ENCODE data around the gene SLC25A21.
"Not testable (repeated sequence)": the region's sequence is repeated elsewhere in the genome, so short reads cannot be mapped to it uniquely, and the experiment has no call there.

SLC25A21 gene

GRCh38 chr14:36820901-36821300 lies 351.5 kb downstream of the SLC25A21 start:
- DNase-seq (ENCODE audit: low spot score): no peak

- DNase-seq (ENCODE audit: low spot score): no peak
Measured at GRCh38 chr14:36820111-36820709, 352.2 kb downstream of the SLC25A21 start.

GRCh38 chr14:36818794-36819384 lies 353.5 kb downstream of the SLC25A21 start:
- DNase-seq (ENCODE audit: low spot score): no peak

- DNase-seq (ENCODE audit: low spot score): no peak
Measured at GRCh38 chr14:36818246-36818645, 354.2 kb downstream of the SLC25A21 start.

GRCh38 chr14:36817071-36817930 lies 355.1 kb downstream of the SLC25A21 start:
- DNase-seq (ENCODE audit: low spot score): no peak

DNA sequence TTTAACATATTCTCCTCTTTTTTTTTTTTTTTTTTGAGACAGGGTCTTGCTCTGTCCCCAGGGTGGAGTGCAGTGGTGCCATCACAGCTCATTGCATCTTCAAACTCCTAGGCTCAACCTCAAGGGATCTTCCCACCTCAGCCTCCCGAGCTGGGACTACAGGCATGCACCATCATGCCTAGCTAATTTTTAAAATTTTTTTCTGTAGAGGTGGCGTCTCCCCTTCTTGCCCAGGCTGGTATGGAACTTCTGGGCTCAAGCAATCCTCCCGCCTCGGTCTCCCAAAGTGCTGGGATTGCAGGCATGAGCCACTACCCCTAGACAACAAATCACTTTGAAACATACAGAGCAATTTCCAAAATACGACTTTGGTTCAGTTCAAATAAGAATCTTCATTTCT lies 355.9 kb downstream of the SLC25A21 start:
- no peak for DNase-seq (ENCODE audit: low spot score)

- DNase-seq (ENCODE audit: low spot score): not testable (repeated sequence)
Measured at GRCh38 chr14:36814783-36815182, 357.6 kb downstream of the SLC25A21 start.

GRCh38 chr14:36810209-36810608 lies 362.2 kb downstream of the SLC25A21 start:
- no peak for DNase-seq (ENCODE audit: low spot score)

GRCh38 chr14:36807727-36808126 lies 364.7 kb downstream of the SLC25A21 start:
- no peak for DNase-seq (ENCODE audit: low spot score)

GRCh38 chr14:36805131-36805559 lies 367.3 kb downstream of the SLC25A21 start:
- DNase-seq (ENCODE audit: low spot score): no peak

GRCh38 chr14:36797634-36798033 lies 374.8 kb downstream of the SLC25A21 start:
- no peak for DNase-seq (ENCODE audit: low spot score)

GRCh38 chr14:36791402-36791801 lies 381.0 kb downstream of the SLC25A21 start:
- DNase-seq (ENCODE audit: low spot score): no peak

DNA sequence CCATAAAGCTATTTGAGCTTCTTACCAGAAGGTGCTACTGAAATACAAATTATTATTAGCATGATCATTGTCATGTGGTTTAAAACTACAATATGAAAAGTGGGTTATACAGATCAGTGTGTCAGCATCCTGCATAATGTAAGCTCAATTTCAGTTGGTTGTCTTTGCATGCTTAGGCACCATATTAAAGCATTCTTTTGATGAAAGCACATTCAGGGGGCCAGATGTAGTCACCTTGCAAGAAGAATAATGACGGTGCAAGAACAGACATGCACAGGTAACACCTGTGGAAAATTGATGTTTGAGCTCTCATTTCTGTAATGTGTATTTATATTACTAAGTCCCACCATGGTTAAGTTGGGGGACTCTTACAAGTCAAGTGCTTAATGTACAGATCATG lies 386.9 kb downstream of the SLC25A21 start:
- DNase-seq (ENCODE audit: low spot score): no peak

GRCh38 chr14:36784541-36784940 lies 387.9 kb downstream of the SLC25A21 start:
- DNase-seq (ENCODE audit: low spot score): no peak

GRCh38 chr14:36781897-36782296 lies 390.5 kb downstream of the SLC25A21 start:
- DNase-seq (ENCODE audit: low spot score): no peak

DNA sequence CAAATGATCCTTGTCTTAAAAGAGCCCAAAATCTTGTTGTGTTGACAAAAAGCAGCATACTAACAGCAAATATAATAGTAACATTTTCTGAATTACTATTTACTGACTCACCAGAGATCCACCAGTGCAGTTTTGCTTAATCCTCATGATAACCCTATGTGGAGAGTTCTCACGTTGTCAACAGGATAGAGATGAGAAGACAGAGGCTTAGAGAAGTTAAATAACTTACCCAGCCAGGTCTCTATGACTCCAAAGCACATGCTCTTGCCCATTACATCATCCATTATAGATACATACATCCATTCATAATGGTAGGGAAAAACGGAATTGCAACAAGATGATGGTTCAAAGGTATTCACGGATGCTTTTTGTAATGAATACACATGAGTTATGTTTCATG lies 398.8 kb downstream of the SLC25A21 start:
- no peak for DNase-seq (ENCODE audit: low spot score)

GRCh38 chr14:36773136-36773540 lies 399.3 kb downstream of the SLC25A21 start:
- DNase-seq (ENCODE audit: low spot score): no peak

GRCh38 chr14:36771028-36771640 lies 401.3 kb downstream of the SLC25A21 start:
- DNase-seq (ENCODE audit: low spot score): no peak

- no peak for DNase-seq (ENCODE audit: low spot score)
Measured at GRCh38 chr14:36768638-36769337, 403.6 kb downstream of the SLC25A21 start.

DNA sequence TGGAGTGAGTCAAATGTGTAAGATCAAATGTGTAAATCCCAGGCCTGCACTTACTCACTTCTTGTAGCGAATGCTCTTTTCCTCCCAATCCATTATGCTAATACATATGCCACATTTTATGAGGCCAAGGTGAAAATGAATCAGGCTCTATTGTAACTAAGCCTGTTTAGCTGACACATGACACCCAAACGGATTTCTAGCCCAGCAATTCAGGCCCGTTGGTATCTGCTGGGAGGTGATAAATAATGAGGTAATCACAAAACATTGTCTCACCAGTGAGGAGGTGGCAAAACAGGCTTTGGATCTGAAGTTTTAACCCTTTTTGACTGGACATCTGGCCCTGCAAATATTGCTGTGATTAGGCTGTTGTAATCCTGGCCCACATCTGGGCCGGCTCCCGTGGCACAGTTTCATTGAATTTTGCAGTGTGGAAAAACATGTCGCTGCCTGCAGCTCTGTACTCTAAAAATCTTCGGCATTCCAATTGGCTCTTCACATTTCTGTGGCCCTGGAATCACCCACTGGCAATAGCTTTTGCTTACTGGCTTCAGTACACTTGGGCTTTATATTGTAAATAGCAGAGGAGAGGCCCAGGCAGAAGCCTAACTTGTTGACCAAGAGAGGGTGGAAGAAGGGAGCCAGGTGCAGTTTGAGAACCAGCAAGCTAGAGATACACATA lies 404.7 kb downstream of the SLC25A21 start:
- DNase-seq (ENCODE audit: low spot score): no peak

- no peak for DNase-seq (ENCODE audit: low spot score)
Measured at GRCh38 chr14:36766974-36767373, 405.4 kb downstream of the SLC25A21 start.

Data from pons (tissue), 1 donor.